MCF 10A (cell line): ENCODE measurements around the gene KIF15. TPM values are rescaled to one million over a fixed set of nuclear protein-coding genes. Genes with fewer than 3 reads are reported as not detected.

Source experiments
- BruUV-seq: library from RNA; stranded (reverse); fragments of 400-500 nt; replicated peaks from 2 replicates; lab custom pipeline; 2021; lab: Mats Ljungman, UMichigan
- CTCF ChIA-PET: fragments of 300-600 bp; sonication (Branson Sonifier 250); formaldehyde crosslinking; extraction: SDS; loops from one replicate; lab custom pipeline; 2021; ENCODE audit warnings: antibody characterized with exemption, inconsistent platforms; lab: Yijun Ruan, JAX
- POLR2A ChIA-PET: fragments of 300-600, 350-650 bp; sonication (Branson Sonifier 250); formaldehyde crosslinking; extraction: SDS; loops from one replicate; lab custom pipeline; 2020; ENCODE audit warnings: antibody characterized with exemption, inconsistent platforms; lab: Yijun Ruan, JAX
- DNase-seq: peaks from one replicate; pipeline ENCODE4 v3.0.0-alpha.2; 2018; ENCODE audit not compliant: unreplicated experiment
- H3K27ac Mint-ChIP-seq: one replicate; pipeline ENCODE4 v1.8.0; 2022; ENCODE audit warnings: mild to moderate bottlenecking, low read depth, mixed read lengths; ENCODE audit not compliant: unreplicated experiment
- H3K27me3 Mint-ChIP-seq: one replicate; pipeline ENCODE4 v1.8.0; 2022; ENCODE audit warnings: mixed read lengths; ENCODE audit not compliant: insufficient read depth, unreplicated experiment
- H3K36me3 Mint-ChIP-seq: one replicate; pipeline ENCODE4 v1.8.0; 2022; ENCODE audit warnings: mild to moderate bottlenecking, moderate library complexity, mixed read lengths; ENCODE audit not compliant: insufficient read depth, unreplicated experiment
- H3K4me1 Mint-ChIP-seq: one replicate; pipeline ENCODE4 v1.8.0; 2022; ENCODE audit warnings: mixed read lengths; ENCODE audit not compliant: insufficient read depth, unreplicated experiment
- H3K4me3 Mint-ChIP-seq: one replicate; pipeline ENCODE4 v1.8.0; 2022; ENCODE audit warnings: mild to moderate bottlenecking, moderate library complexity, mixed read lengths; ENCODE audit not compliant: unreplicated experiment
- H3K9me3 Mint-ChIP-seq: one replicate; pipeline ENCODE4 v1.8.0; 2022; ENCODE audit warnings: mixed read lengths; ENCODE audit not compliant: unreplicated experiment
- intact Hi-C: fragments of 100-400 bp; cut with micrococcal nuclease; formaldehyde crosslinking; loops from 2 replicates; pipeline ENCODE4 v1.14.1; 2022
- total RNA-seq: library from RNA; stranded (reverse); gene quantifications from 2 replicates; pipeline ENCODE4 v1.2.3, GENCODE V29; 2022
- TF ChIP-seq, protein P1 (sequence below): fragments of 200-600 bp; IDR thresholded peaks from one replicate; pipeline ENCODE4 v1.8.0; 2022; ENCODE audit warnings: antibody characterized with exemption, mild to moderate bottlenecking; ENCODE audit not compliant: unreplicated experiment

KIF15 gene
- total RNA-seq, 1 experiment from 2014 or later = 10.6 TPM

DNA sequence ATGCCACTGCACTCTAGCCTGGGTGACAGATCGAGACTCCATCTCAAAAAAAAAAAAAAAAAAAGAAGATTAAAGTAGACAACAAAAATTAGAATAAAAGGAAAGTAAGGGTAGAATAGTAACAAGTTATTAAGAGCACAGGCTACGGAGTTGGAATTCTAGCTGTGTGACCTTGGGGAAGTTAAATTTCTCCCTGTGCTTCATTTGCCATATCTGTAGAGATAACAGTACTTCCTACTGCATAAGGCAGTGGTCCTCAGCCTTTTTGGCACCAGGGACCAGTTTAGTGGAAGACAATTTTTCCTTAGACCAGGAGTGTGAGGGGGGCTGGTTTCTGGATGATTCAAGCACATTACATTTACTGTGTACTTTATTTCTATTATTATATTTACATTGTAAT, 71.4 kb downstream of the KIF15 start:
- ChIA-PET CTCF (interaction anchor here (2.4 kb wide), 1 partner anchor 9 kb away, joined by 6 read pairs; no protein-coding TSS in a partner anchor), POLR2A (interaction anchor here (0.8 kb wide), 1 partner anchor 143 kb away, joined by 3 read pairs; no protein-coding TSS in a partner anchor)
- Mint-ChIP-seq H3K36me3 (peaks cover 25% of the 10 kb centered on the region), H3K4me3 (no peak overlapping the region), H3K27me3 (no peaks in the 10 kb centered on the region), H3K27ac (no peak overlapping the region), H3K4me1 (no peaks in the 10 kb centered on the region), H3K9me3 (peaks cover 8% of the 10 kb centered on the region)
- TF ChIP-seq, protein P1, sequence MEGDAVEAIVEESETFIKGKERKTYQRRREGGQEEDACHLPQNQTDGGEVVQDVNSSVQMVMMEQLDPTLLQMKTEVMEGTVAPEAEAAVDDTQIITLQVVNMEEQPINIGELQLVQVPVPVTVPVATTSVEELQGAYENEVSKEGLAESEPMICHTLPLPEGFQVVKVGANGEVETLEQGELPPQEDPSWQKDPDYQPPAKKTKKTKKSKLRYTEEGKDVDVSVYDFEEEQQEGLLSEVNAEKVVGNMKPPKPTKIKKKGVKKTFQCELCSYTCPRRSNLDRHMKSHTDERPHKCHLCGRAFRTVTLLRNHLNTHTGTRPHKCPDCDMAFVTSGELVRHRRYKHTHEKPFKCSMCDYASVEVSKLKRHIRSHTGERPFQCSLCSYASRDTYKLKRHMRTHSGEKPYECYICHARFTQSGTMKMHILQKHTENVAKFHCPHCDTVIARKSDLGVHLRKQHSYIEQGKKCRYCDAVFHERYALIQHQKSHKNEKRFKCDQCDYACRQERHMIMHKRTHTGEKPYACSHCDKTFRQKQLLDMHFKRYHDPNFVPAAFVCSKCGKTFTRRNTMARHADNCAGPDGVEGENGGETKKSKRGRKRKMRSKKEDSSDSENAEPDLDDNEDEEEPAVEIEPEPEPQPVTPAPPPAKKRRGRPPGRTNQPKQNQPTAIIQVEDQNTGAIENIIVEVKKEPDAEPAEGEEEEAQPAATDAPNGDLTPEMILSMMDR = no peak
- no peak for DNase-seq
- intact Hi-C loops = no loop called here
- BruUV-seq = no TSS peak

DNA sequence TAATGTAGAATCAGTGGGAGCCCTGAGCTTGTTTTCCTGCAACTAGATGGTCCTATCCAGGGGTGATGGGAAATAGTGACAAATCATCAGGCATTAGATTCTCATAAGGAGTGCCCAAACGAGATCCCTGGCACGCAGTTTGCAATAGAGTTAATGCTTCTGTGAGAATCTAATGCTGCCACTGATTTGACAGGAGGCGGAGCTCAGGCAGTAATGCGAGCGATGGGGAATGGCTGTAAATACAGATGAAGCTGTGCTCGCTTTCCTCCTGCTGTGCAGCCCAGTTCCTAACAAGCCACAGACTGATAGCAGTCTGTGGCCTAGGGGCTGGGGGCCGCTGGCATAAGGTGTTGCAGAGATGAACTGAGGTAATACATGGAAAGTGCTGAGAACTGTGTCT, 71.8 kb downstream of the KIF15 start:
- Mint-ChIP-seq H3K4me1 (no peaks in the 10 kb centered on the region), H3K27ac (no peak overlapping the region), H3K36me3 (peaks cover 25% of the 10 kb centered on the region), H3K4me3 (no peak overlapping the region), H3K27me3 (no peaks in the 10 kb centered on the region), H3K9me3 (peaks cover 8% of the 10 kb centered on the region)
- CTCF ChIA-PET = interaction anchor here (0.6 kb wide), 1 partner anchor 995 kb away, joined by 3 read pairs; no protein-coding TSS in a partner anchor
- BruUV-seq = no TSS peak
- no peak for DNase-seq
- TF ChIP-seq, protein P1 = no peak
- intact Hi-C loops = no loop called here
- POLR2A ChIA-PET = interaction anchor here (0.6 to 1.2 kb wide), 2 partner anchors 8 to 393 kb away, joined by 3 to 4 read pairs; no protein-coding TSS in a partner anchor

DNA sequence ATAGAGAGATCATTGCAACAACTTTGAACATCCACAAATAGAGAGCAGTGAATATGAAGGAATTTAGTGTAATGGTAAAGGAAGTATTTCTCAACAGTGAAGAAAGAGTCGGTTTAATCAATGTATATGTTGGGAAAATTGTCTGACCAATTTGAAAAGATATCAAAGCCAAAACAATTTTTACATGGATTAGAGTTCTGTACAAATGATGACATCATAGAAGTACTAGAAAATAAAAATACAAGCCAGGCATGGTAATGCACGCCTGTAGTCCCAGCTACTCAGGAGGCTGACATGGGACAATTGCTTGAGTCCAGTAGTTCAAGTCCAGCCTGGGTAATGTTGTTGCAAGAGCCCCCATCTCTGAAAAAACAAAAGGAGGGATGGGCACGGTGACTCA, 74.1 kb downstream of the KIF15 start:
- no TSS peak for BruUV-seq
- H3K27ac Mint-ChIP-seq = no peak overlapping the region
- no peak for DNase-seq
- intact Hi-C loops = no loop called here
- no peaks in the 10 kb centered on the region for H3K4me1 Mint-ChIP-seq
- no peak overlapping the region for H3K4me3 Mint-ChIP-seq
- ChIA-PET CTCF (no interaction called here), POLR2A (interaction anchor here (0.7 kb wide), 1 partner anchor 658 kb away, joined by 3 read pairs; no protein-coding TSS in a partner anchor)
- H3K9me3 Mint-ChIP-seq = peaks cover 8% of the 10 kb centered on the region
- TF ChIP-seq, protein P1 = no peak
- H3K27me3 Mint-ChIP-seq = no peaks in the 10 kb centered on the region
- peaks cover 28% of the 10 kb centered on the region for H3K36me3 Mint-ChIP-seq

DNA sequence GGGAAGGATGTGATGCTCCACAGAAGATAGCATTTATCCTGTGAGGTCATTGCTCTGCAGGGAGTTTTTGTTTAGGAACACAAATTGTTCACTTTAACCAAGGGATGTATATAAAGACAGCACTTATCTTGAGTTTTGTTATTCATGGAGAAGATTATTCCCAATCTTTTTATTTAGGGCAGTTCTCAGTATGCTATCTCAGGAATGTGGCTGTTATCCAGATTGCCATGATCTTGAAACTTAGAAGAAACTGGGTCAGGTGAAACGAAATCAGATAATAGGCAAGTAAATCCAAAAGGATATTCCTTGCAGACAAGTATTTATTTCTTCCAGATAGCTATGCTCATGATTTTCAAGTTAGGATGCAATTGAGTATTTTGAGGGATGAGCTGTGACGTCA, 80.8 kb downstream of the KIF15 start:
- DNase-seq = no peak
- no peaks in the 10 kb centered on the region for H3K9me3 Mint-ChIP-seq
- H3K4me1 Mint-ChIP-seq = no peaks in the 10 kb centered on the region
- TF ChIP-seq, protein P1 = no peak
- no TSS peak for BruUV-seq
- ChIA-PET CTCF (interaction anchor here (2.2 kb wide), 1 partner anchor 11 kb away, joined by 6 read pairs; no protein-coding TSS in a partner anchor), POLR2A (interaction anchor here (1.1 kb wide), 1 partner anchor 18 kb away, joined by 3 read pairs; no protein-coding TSS in a partner anchor)
- no peak overlapping the region for H3K27ac Mint-ChIP-seq
- H3K36me3 Mint-ChIP-seq = peaks cover 38% of the 10 kb centered on the region
- intact Hi-C loops = no loop called here
- no peaks in the 10 kb centered on the region for H3K27me3 Mint-ChIP-seq
- no peak overlapping the region for H3K4me3 Mint-ChIP-seq
